GM23338 (cell line): ENCODE measurements around the gene UVRAG. TPM values are rescaled to one million over a fixed set of nuclear protein-coding genes. Genes with fewer than 3 reads are reported as not detected.

ENCODE experiments used
- ATAC-seq: fragments of 200-7000 bp; cut with Tn5 transposase; 3 replicates; pipeline ENCODE4 v1.9.1; 2020
- DNase-seq: peaks from one replicate; pipeline ENCODE4 v3.0.0-alpha.2; 2015; ENCODE audit warnings: low spot score
- H2AFZ ChIP-seq: fragments of 200-600 bp; sonication (generic); 2 replicates; pipeline ENCODE4 v1.8.0; 2016; ENCODE audit warnings: antibody characterized with exemption, mild to moderate bottlenecking, moderate library complexity
- H3F3A ChIP-seq: fragments of 200-600 bp; sonication (generic); replicated peaks from 2 replicates; pipeline ENCODE4 v1.8.0; 2017; ENCODE audit warnings: antibody characterized with exemption, mixed run types, low read depth
- H3K27ac ChIP-seq: fragments of 200-600 bp; sonication (generic); 2 replicates; pipeline ENCODE4 v1.6.1; 2016; ENCODE audit warnings: low read depth
- H3K27me3 ChIP-seq: fragments of 200-600 bp; sonication (generic); 2 replicates; pipeline ENCODE4 v1.8.0; 2016; ENCODE audit warnings: mild to moderate bottlenecking, mixed run types, moderate library complexity; ENCODE audit not compliant: insufficient read depth
- H3K36me3 ChIP-seq: fragments of 200-600 bp; sonication (generic); 2 replicates; pipeline ENCODE4 v1.8.0; 2016; ENCODE audit warnings: mild to moderate bottlenecking; ENCODE audit not compliant: insufficient read depth
- H3K4me1 ChIP-seq: fragments of 200-600 bp; sonication (generic); 2 replicates; pipeline ENCODE4 v1.8.0; 2016; ENCODE audit warnings: mild to moderate bottlenecking, moderate library complexity; ENCODE audit not compliant: insufficient read depth
- H3K4me2 ChIP-seq: fragments of 200-600 bp; sonication (generic); 2 replicates; pipeline ENCODE4 v1.7.1; 2017; ENCODE audit warnings: mixed run types
- H3K4me3 ChIP-seq: fragments of 200-600 bp; sonication (generic); 2 replicates; pipeline ENCODE4 v1.6.1; 2016; ENCODE audit warnings: mixed run types
- H3K79me2 ChIP-seq: fragments of 200-600 bp; sonication (generic); replicated peaks from 2 replicates; pipeline ENCODE4 v1.8.0; 2017; ENCODE audit warnings: mild to moderate bottlenecking; ENCODE audit not compliant: insufficient read depth
- H3K9me2 ChIP-seq: fragments of 200-600 bp; sonication (generic); 2 replicates; pipeline ENCODE4 v1.8.0; 2017; ENCODE audit not compliant: insufficient read depth
- H4K20me1 ChIP-seq: fragments of 200-600 bp; sonication (generic); replicated peaks from 2 replicates; pipeline ENCODE4 v1.8.0; 2017; ENCODE audit warnings: mild to moderate bottlenecking; ENCODE audit not compliant: insufficient read depth
- H3K27ac Mint-ChIP-seq: 2 replicates; pipeline ENCODE4 v1.8.0; 2020; ENCODE audit warnings: inconsistent platforms, mild to moderate bottlenecking, moderate library complexity, mixed read lengths
- H3K27me3 Mint-ChIP-seq: 3 replicates; pipeline ENCODE4 v1.8.0; 2022; ENCODE audit warnings: low read depth, mild to moderate bottlenecking, moderate library complexity, mixed read lengths, inconsistent platforms; ENCODE audit not compliant: insufficient read depth, poor library complexity
- H3K36me3 Mint-ChIP-seq: 3 replicates; pipeline ENCODE4 v1.8.0; 2021; ENCODE audit warnings: low read depth, mild to moderate bottlenecking, inconsistent platforms, moderate library complexity, mixed read lengths
- H3K4me1 Mint-ChIP-seq: 3 replicates; pipeline ENCODE4 v1.8.0; 2020; ENCODE audit warnings: mild to moderate bottlenecking, inconsistent platforms, mixed read lengths
- H3K4me3 Mint-ChIP-seq: 3 replicates; pipeline ENCODE4 v1.8.0; 2021; ENCODE audit warnings: moderate library complexity, mild to moderate bottlenecking, inconsistent platforms, mixed read lengths
- H3K9me3 Mint-ChIP-seq: 3 replicates; pipeline ENCODE4 v1.8.0; 2020; ENCODE audit warnings: moderate library complexity, mild to moderate bottlenecking, inconsistent platforms, mixed read lengths
- EZH2 ChIP-seq: fragments of 200-600 bp; sonication (generic); IDR thresholded peaks from one replicate; pipeline ENCODE4 v1.8.0; 2017; ENCODE audit warnings: antibody characterized with exemption, mild to moderate bottlenecking, low read depth; ENCODE audit not compliant: unreplicated experiment
- NANOG ChIP-seq: IDR thresholded peaks from 2 replicates; pipeline ENCODE4 v1.6.1; 2016; ENCODE audit warnings: antibody characterized with exemption, borderline replicate concordance
- ZNF114 ChIP-seq: fragments of 250-450 bp; sonication (Bioruptor Pico); IDR thresholded peaks from 2 replicates; pipeline ENCODE4 v1.5.0; 2020; ENCODE audit warnings: mild to moderate bottlenecking, moderate library complexity
- ZNF331 ChIP-seq: fragments of 250-450 bp; sonication (Bioruptor Pico); IDR thresholded peaks from 2 replicates; pipeline ENCODE4 v1.5.0; 2020; ENCODE audit warnings: low read depth, mild to moderate bottlenecking, moderate library complexity
- ZNF462 ChIP-seq: fragments of 250-450 bp; sonication (Bioruptor Pico); IDR thresholded peaks from 2 replicates; pipeline ENCODE4 v1.5.0; 2020; ENCODE audit warnings: mild to moderate bottlenecking, moderate library complexity
- polyA plus RNA-seq: library from polyadenylated mRNA; unstranded; fragments of >200 nt; fragmentation: Nextera tagmentation; extraction: Ambion mirVana; gene quantifications from 2 replicates; pipeline ENCODE4 v1.2.1, GENCODE V29; 2016
- total RNA-seq: library from RNA; depleted of rRNA; stranded (reverse); fragments of >200 nt; shearing (Covaris generic); gene quantifications from 2 replicates; pipeline ENCODE4 v1.2.3, GENCODE V29; 2014
- TF ChIP-seq, protein P1 (sequence below), 2 experiments: fragments of 200-600 bp in 1 of 2; sonication (generic) in 1 of 2; conservative IDR thresholded peaks; 2 replicates each; pipeline versions ENCODE4 v1.5.1 to v1.6.1; 2016 to 2017; ENCODE audit warnings: antibody characterized with exemption in 2 of 2, low read depth in 2 of 2, mild to moderate bottlenecking in 2 of 2, moderate library complexity in 1 of 2

The UVRAG gene
- total and polyA plus RNA-seq, 2 experiments from 2014 or later = 15.3 to 17.4 TPM

DNA sequence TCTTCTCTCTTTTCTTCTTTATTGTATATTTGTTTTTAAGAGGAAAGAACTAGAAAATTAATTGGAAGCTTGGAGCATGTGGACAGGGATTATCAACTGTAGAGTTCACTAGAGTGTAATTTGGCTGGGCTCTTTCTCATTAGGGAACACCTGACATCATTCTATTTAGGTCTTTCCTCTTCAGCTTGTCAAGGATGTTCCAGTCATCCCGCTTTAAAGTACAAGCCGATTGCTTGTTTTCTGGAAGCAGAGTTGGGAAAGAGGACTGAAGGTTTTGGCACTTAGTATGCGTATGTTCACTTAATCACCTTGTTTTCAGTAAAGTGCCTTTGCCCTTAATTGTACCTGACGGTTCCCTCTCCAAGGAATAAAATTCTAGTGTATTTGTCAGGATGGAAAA, 279.7 kb downstream of the UVRAG start:
- H3K9me2 ChIP-seq = no peaks in the 10 kb centered on the region
- peaks cover 7% of the 10 kb centered on the region for H3K27me3 Mint-ChIP-seq
- ATAC-seq (no peak), DNase-seq (no peak)
- no peak overlapping the region for H3K27ac Mint-ChIP-seq
- H3K79me2 ChIP-seq = no peaks in the 10 kb centered on the region
- H3K4me3 Mint-ChIP-seq = no peak overlapping the region
- no peaks in the 10 kb centered on the region for H4K20me1 ChIP-seq
- TF ChIP-seq ZNF331 = no peak
- TF ChIP-seq EZH2 = no peak
- no peak for TF ChIP-seq ZNF114 (CRISPR knock-in tag)
- TF ChIP-seq, protein P1, sequence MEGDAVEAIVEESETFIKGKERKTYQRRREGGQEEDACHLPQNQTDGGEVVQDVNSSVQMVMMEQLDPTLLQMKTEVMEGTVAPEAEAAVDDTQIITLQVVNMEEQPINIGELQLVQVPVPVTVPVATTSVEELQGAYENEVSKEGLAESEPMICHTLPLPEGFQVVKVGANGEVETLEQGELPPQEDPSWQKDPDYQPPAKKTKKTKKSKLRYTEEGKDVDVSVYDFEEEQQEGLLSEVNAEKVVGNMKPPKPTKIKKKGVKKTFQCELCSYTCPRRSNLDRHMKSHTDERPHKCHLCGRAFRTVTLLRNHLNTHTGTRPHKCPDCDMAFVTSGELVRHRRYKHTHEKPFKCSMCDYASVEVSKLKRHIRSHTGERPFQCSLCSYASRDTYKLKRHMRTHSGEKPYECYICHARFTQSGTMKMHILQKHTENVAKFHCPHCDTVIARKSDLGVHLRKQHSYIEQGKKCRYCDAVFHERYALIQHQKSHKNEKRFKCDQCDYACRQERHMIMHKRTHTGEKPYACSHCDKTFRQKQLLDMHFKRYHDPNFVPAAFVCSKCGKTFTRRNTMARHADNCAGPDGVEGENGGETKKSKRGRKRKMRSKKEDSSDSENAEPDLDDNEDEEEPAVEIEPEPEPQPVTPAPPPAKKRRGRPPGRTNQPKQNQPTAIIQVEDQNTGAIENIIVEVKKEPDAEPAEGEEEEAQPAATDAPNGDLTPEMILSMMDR (conservative IDR thresholded peaks at IDR 0.05; ENCODE audit: low read depth in 2 of 2) = no peak
- TF ChIP-seq NANOG = no peak
- no peak for TF ChIP-seq ZNF462 (CRISPR knock-in tag)
- H3K4me3 ChIP-seq = no peak overlapping the region
- no peaks in the 10 kb centered on the region for H3F3A ChIP-seq
- H3K4me1 Mint-ChIP-seq = peaks cover 5% of the 10 kb centered on the region; the same call in 1 of the 3 replicates
- no peaks in the 10 kb centered on the region for H3K36me3 ChIP-seq
- H3K27ac ChIP-seq = no peak overlapping the region
- H3K4me2 ChIP-seq = no peak overlapping the region
- H3K4me1 ChIP-seq = no peaks in the 10 kb centered on the region
- H3K27me3 ChIP-seq = no peaks in the 10 kb centered on the region
- peaks cover 14% of the 10 kb centered on the region; the same call in 2 of the 3 replicates for H3K36me3 Mint-ChIP-seq
- peaks cover 14% of the 10 kb centered on the region; the same call in 2 of the 3 replicates for H3K9me3 Mint-ChIP-seq
- H2AFZ ChIP-seq = no peak overlapping the region
